ENCODE measurements around the gene CYFIP1.

Gene CYFIP1

GRCh38 chr15:22893881-22894280 lies 86.3 kb downstream of the CYFIP1 start:
- no peak for DNase-seq (ENCODE audit: low read depth, low spot score)

GRCh38 chr15:22893081-22893480 lies 87.1 kb downstream of the CYFIP1 start:
- DNase-seq (ENCODE audit: low read depth, low spot score): no peak
- in situ Hi-C loops (cut with HindIII; ENCODE audit: low sequenced_read_pairs): no loop called here
- no peak overlapping the region for H3K4me3 ChIP-seq (ENCODE audit: low read depth, low read length)
- TF ChIP-seq CTCF (IDR thresholded peaks at IDR 0.05; ENCODE audit: low read depth, low read length): no peak

More at GRCh38 chr15:22893881-22894280, 86.3 kb downstream of the CYFIP1 start:
- H3K4me3 ChIP-seq (ENCODE audit: low read depth, low read length): no peak overlapping the region
- TF ChIP-seq CTCF (IDR thresholded peaks at IDR 0.05; ENCODE audit: low read depth, low read length): no peak
- in situ Hi-C loops (cut with HindIII; ENCODE audit: low sequenced_read_pairs): no loop called here

GRCh38 chr15:22892333-22892732 lies 87.8 kb downstream of the CYFIP1 start:
- TF ChIP-seq CTCF (IDR thresholded peaks at IDR 0.05; ENCODE audit: low read depth, low read length): no peak
- no peak for DNase-seq (ENCODE audit: low read depth, low spot score)
- no peak overlapping the region for H3K4me3 ChIP-seq (ENCODE audit: low read depth, low read length)
- in situ Hi-C loops (cut with HindIII; ENCODE audit: low sequenced_read_pairs): no loop called here

- no peak overlapping the region for H3K4me3 ChIP-seq (ENCODE audit: low read depth, low read length)
- DNase-seq (ENCODE audit: low read depth, low spot score): no peak
- TF ChIP-seq CTCF (IDR thresholded peaks at IDR 0.05; ENCODE audit: low read depth, low read length): no peak
- in situ Hi-C loops (cut with HindIII; ENCODE audit: low sequenced_read_pairs): no loop called here
These were observed 88.5 kb downstream of the CYFIP1 start for GRCh38 chr15:22891426-22892210.

GRCh38 chr15:22890296-22890695 lies 89.9 kb downstream of the CYFIP1 start:
- no peak overlapping the region for H3K4me3 ChIP-seq (ENCODE audit: low read depth, low read length)
- no peak for DNase-seq (ENCODE audit: low read depth, low spot score)
- in situ Hi-C loops (cut with HindIII; ENCODE audit: low sequenced_read_pairs): no loop called here
- TF ChIP-seq CTCF (IDR thresholded peaks at IDR 0.05; ENCODE audit: low read depth, low read length): no peak

GRCh38 chr15:22889146-22889818 lies 90.9 kb downstream of the CYFIP1 start:
- TF ChIP-seq CTCF (IDR thresholded peaks at IDR 0.05; ENCODE audit: low read depth, low read length): no peak
- DNase-seq (ENCODE audit: low read depth, low spot score): no peak
- in situ Hi-C loops (cut with HindIII; ENCODE audit: low sequenced_read_pairs): no loop called here
- no peak overlapping the region for H3K4me3 ChIP-seq (ENCODE audit: low read depth, low read length)
